K562 (cell line): ENCODE data around the gene GPR3. TPM values are rescaled to one million over a fixed set of nuclear protein-coding genes. Genes with fewer than 3 reads are reported as not detected.

Experiments used
- ARHGAP35 ChIP-seq: fragments of 450-650 bp; IDR thresholded peaks from 2 replicates; pipeline ENCODE4 v1.6.1; 2018; ENCODE audit not compliant: partially characterized antibody
- C11orf30 ChIP-seq: fragments of 450-650 bp; IDR thresholded peaks from 2 replicates; pipeline ENCODE4 v1.6.1; 2016; ENCODE audit warnings: low read depth, mild to moderate bottlenecking
- CGGBP1 ChIP-seq: fragments of 250-450 bp; sonication (Bioruptor Pico); IDR thresholded peaks from 2 replicates; pipeline ENCODE4 v1.9.0; 2021; ENCODE audit warnings: mild to moderate bottlenecking
- ETV6 ChIP-seq, 3 experiments: fragments of 150-350 bp in 1 of 3; sonication (generic) in 1 of 3; formaldehyde crosslinking in 1 of 3; IDR thresholded peaks; 2 replicates each; pipeline versions ENCODE4 v1.6.1 to v1.8.0; 2014 to 2022; ENCODE audit warnings: borderline replicate concordance in 2 of 3, low read depth in 2 of 3, antibody characterized with exemption in 1 of 3, low read length in 1 of 3, mild to moderate bottlenecking in 1 of 3, missing genetic modification reagents in 1 of 3
- HIVEP1 ChIP-seq: fragments of 250-450 bp; sonication (Bioruptor Pico); IDR thresholded peaks from 2 replicates; pipeline ENCODE4 v1.4.0; 2020; ENCODE audit warnings: mild to moderate bottlenecking
- HNRNPLL ChIP-seq: fragments of 200-400 bp; formaldehyde crosslinking; IDR thresholded peaks from 2 replicates; pipeline ENCODE4 v1.6.1; 2017; ENCODE audit warnings: low read length, low read depth, mild to moderate bottlenecking; ENCODE audit not compliant: poor library complexity, severe bottlenecking
- KLF6 ChIP-seq: fragments of 250-450 bp; sonication (Bioruptor Pico); IDR thresholded peaks from 2 replicates; pipeline ENCODE4 v1.4.0; 2020; ENCODE audit warnings: mild to moderate bottlenecking, moderate library complexity, borderline replicate concordance
- L3MBTL2 ChIP-seq: fragments of 450-650 bp; IDR thresholded peaks from 2 replicates; pipeline ENCODE4 v1.6.1; 2016; ENCODE audit warnings: mild to moderate bottlenecking, moderate library complexity
- MBD2 ChIP-seq: sonication (generic); IDR thresholded peaks from 2 replicates; pipeline ENCODE4 v1.6.1; 2016; ENCODE audit warnings: low read depth, borderline replicate concordance
- MEF2A ChIP-seq: IDR thresholded peaks from 2 replicates; pipeline ENCODE4 v1.6.1; 2011; ENCODE audit warnings: low read depth, mild to moderate bottlenecking, low read length, moderate library complexity; ENCODE audit not compliant: control insufficient read depth
- NCOA1 ChIP-seq: fragments of 450-650 bp; IDR thresholded peaks from 2 replicates; pipeline ENCODE4 v1.6.1; 2016; ENCODE audit warnings: low read depth
- PCBP1 ChIP-seq: fragments of 200-400 bp; formaldehyde crosslinking; IDR thresholded peaks from 2 replicates; pipeline ENCODE4 v1.6.1; 2018; ENCODE audit warnings: mild to moderate bottlenecking, low read depth, low read length; ENCODE audit not compliant: poor library complexity, severe bottlenecking
- RB1 ChIP-seq: fragments of 450-650 bp; IDR thresholded peaks from 2 replicates; pipeline ENCODE4 v1.6.1; 2017; ENCODE audit warnings: low read depth, mild to moderate bottlenecking
- SMAD4 ChIP-seq: fragments of 250-450 bp; sonication (Bioruptor Pico); conservative IDR thresholded peaks from 2 replicates; pipeline ENCODE4 v1.8.0; 2021; ENCODE audit warnings: inconsistent platforms, mild to moderate bottlenecking, moderate library complexity
- SMARCE1 ChIP-seq: fragments of 450-650 bp; IDR thresholded peaks from 2 replicates; pipeline ENCODE4 v1.7.1; 2016; ENCODE audit warnings: mild to moderate bottlenecking
- THAP7 ChIP-seq: fragments of 250-450 bp; sonication (Bioruptor Pico); IDR thresholded peaks from 2 replicates; pipeline ENCODE4 v1.5.0; 2021
- THRB ChIP-seq: fragments of 450-650 bp; formaldehyde crosslinking; conservative IDR thresholded peaks from 2 replicates; pipeline ENCODE4 v1.4.0; 2022; ENCODE audit warnings: mild to moderate bottlenecking, missing genetic modification characterization
- U2AF1 ChIP-seq: fragments of 200-400 bp; formaldehyde crosslinking; optimal IDR thresholded peaks from 2 replicates; pipeline ENCODE3; 2017; ENCODE audit warnings: mild to moderate bottlenecking, low read depth, low read length, moderate library complexity
- ZBTB43 ChIP-seq: sonication (generic); formaldehyde crosslinking; IDR thresholded peaks from 2 replicates; pipeline ENCODE4 v1.8.0; 2023; ENCODE audit warnings: mild to moderate bottlenecking, missing genetic modification reagents
- ZBTB9 ChIP-seq: fragments of 450-650 bp; formaldehyde crosslinking; IDR thresholded peaks from 2 replicates; pipeline ENCODE4 v1.4.0; 2020; ENCODE audit warnings: mild to moderate bottlenecking, moderate library complexity
- ZC3H8 ChIP-seq: fragments of 450-650 bp; IDR thresholded peaks from 2 replicates; pipeline ENCODE4 v1.6.1; 2017
- ZKSCAN1 ChIP-seq: fragments of 150-350 bp; IDR thresholded peaks from 2 replicates; pipeline ENCODE4 v1.6.1; 2016; ENCODE audit warnings: low read depth, low read length
- ZNF644 ChIP-seq: fragments of 200-800 bp; sonication (Bioruptor generic); IDR thresholded peaks from 2 replicates; pipeline ENCODE4 v1.6.1; 2016; ENCODE audit warnings: low read depth, missing genetic modification characterization, missing compliant biosample characterization
- ZNF79 ChIP-seq: fragments of 250-450 bp; sonication (Bioruptor Pico); IDR thresholded peaks from 2 replicates; pipeline ENCODE4 v1.4.0; 2020; ENCODE audit warnings: low read depth, mild to moderate bottlenecking, moderate library complexity
- polyA plus RNA-seq, 8 experiments: library from polyadenylated mRNA; depleted of rRNA in 4 of 8; stranded (reverse) in 5 of 8; unstranded in 3 of 8; fragments of >200 nt; fragmentation: Nextera tagmentation in 2 of 8; fragmentation: Illumina TruSeq in 1 of 8; extraction: Ambion mirVana in 2 of 8; extraction: Trizol in 1 of 8; gene quantifications; 2 replicates each; pipeline versions ENCODE4 v1.2.1 to v1.2.3, GENCODE V29; 2011 to 2014; ENCODE audit warnings: inconsistent platforms in 1 of 8, missing spikeins in 1 of 8
- total RNA-seq, 7 experiments: library from RNA; depleted of rRNA in 6 of 7; stranded (reverse); fragments of >200 nt in 6 of 7; fragmentation: Illumina TruSeq in 2 of 7; extraction: Trizol in 2 of 7; gene quantifications; 2 replicates each; pipeline versions ENCODE4 v1.2.1 to v1.2.3, GENCODE V29; 2011 to 2021; ENCODE audit warnings: low replicate concordance in 1 of 7

Gene GPR3
- total and polyA plus RNA-seq, 9 of the 15 experiments (the other 6 are each of a cell fraction or from before 2014, with no cell fraction given) = 0.24 to 11.5 (median 3.7) TPM

DNA sequence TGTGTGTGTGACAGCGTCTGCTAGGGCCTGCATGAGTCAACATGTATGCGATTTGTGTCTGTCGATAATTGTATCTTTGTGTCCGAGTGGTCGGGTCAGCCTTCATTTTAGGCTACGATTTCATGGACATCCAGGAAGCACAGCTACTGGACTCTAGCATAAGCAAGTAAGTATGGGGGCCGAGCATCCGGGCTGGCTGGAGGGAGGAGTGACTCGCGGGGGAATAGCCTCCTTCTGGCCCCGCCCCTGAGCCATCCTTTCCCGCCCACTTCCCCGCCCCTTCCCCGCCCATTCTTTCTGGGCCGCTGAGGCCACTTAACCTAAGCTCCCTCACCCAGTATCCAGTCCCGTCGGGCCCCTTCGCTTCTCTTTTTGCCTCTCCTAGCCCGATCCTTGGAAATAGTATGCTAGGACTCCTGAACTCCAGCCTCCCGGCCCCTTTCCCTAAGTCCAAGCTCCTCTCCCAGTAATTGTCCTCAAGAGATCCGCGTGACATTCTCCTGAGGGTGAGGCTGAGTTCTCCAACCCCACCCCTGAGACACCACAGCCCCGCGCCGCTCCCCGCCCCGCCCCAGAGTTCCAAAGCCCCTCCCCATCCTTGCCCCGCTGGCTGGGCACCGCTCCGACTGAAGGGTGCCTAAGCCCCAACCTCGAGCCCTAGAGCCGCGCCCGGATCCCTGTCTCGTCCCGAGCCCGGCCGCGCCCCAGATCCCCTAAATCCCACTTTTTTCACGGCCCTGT lies 26.9 kb upstream of the GPR3 start (continued):
- TF ChIP-seq ZNF79 (CRISPR knock-in tag) (no peak), CGGBP1 (no peak), ZBTB9 (CRISPR knock-in tag) (no peak), ZNF644 (no peak), MBD2 (no peak; the same call in 1 of the 2 replicates), ZC3H8 (no peak), KLF6 (CRISPR knock-in tag) (no peak), ZBTB43 (no peak), ETV6 (IDR thresholded peaks at IDR 0.05; ENCODE audit: borderline replicate concordance in 1 of 2, low read depth in 2 of 2, low read length in 1 of 2) (no peak), ETV6 (CRISPR knock-in tag; IDR thresholded peaks at IDR 0.05; ENCODE audit: borderline replicate concordance) (no peak), RB1 (no peak), L3MBTL2 (0 out of 2 replicates have a peak, but pooled peaks have one; percentile 17), SMAD4 (CRISPR knock-in tag) (no peak), HNRNPLL (no peak), THAP7 (CRISPR knock-in tag) (no peak), THRB (CRISPR knock-in tag) (no peak), NCOA1 (no peak), ARHGAP35 (no peak), U2AF1 (no peak), C11orf30 (no peak), MEF2A (no peak), PCBP1 (no peak), ZKSCAN1 (no peak), HIVEP1 (CRISPR knock-in tag) (no peak), SMARCE1 (0 out of 2 replicates have a peak, but pooled peaks have one; percentile 19)
